Stimulated activated CD4-positive, alpha-beta T cell treated with anti-CD3 and anti-CD28 coated beads, Interleukin-1b, Interleukin-23, amount 100 ng/mL, for 1 hour (primary cell): ENCODE results near the gene IPO13.

Experiments
- DNase-seq, 2 donors: peaks; one replicate each; pipeline ENCODE4 v3.0.0-alpha.2; 2020; ENCODE audit warnings: low read depth in 2 of 2

The IPO13 gene

GRCh38 chr1:43951021-43951985 lies 4.6 kb downstream of the IPO13 start:
- DNase-seq: no peak

- no peak for DNase-seq
Observed at GRCh38 chr1:43952731-43953346, 6.1 kb downstream of the IPO13 start.

DNA sequence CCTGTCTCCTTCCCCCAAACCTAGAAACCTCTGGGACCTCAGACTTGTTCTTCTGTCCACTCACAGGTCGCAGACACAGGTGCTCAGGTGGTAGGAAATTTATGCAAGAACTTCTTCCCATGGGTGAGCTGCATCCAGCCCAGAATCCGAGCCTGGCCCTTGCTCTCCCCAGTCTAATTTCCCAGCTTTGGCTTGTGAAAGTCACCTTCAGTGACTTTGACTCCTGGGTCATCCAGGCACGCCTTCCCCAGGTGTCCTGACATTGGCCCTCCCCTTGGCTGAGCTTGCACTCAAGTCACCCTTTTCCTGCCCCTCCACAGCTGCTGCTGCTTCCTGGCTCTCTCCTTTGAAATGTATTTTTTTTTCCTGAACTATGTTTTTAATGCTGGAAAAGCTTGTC lies 6.6 kb downstream of the IPO13 start:
- no peak for DNase-seq

DNA sequence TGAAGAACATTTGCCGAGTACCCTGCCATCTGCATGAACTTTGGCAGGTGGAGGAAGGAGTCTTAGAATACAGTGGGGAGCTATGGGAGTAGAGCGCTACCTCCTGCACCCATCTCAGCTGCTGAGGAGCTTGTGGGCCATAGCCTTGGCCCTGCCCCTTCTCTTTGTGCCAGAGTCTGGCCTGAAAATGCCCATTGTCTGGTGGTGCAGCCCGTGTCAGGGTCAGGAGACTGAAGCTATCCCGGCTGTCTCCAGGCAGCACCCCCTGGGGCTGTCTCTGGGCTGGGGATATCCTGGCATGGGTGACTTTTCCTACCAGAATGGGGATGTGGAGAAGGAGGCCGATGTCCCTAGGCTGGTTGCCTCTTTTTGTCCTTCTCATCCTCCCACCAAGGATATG lies 7.3 kb downstream of the IPO13 start:
- DNase-seq: no peak

GRCh38 chr1:43956234-43956633 lies 9.5 kb downstream of the IPO13 start:
- no peak for DNase-seq

DNA sequence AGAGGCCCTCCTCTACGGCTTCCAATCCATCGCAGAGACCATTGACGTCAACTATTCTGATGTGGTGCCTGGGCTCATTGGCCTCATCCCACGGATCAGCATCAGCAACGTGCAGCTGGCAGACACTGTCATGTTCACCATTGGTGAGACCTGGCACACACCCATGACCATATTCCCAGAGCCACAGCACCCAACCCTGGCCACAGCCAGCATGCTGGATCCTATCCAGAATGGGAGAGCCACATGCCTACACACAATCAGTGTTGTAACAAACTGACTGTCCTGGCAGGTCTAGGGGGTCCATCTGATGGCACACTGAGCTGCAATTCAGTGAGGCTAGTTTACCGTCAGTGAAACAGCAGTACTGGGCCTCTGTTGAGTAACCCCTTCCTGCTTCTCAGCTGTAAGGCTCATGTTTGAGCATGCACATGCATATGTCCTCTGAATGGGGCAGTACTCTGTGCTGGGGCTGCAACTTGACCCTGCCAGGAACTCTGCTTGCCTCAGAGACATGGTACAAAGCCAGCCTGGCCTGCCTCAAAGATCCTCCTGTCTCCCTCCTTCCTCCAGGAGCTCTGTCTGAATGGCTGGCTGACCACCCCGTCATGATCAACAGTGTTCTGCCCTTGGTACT lies 10.8 kb downstream of the IPO13 start:
- no peak for DNase-seq

DNA sequence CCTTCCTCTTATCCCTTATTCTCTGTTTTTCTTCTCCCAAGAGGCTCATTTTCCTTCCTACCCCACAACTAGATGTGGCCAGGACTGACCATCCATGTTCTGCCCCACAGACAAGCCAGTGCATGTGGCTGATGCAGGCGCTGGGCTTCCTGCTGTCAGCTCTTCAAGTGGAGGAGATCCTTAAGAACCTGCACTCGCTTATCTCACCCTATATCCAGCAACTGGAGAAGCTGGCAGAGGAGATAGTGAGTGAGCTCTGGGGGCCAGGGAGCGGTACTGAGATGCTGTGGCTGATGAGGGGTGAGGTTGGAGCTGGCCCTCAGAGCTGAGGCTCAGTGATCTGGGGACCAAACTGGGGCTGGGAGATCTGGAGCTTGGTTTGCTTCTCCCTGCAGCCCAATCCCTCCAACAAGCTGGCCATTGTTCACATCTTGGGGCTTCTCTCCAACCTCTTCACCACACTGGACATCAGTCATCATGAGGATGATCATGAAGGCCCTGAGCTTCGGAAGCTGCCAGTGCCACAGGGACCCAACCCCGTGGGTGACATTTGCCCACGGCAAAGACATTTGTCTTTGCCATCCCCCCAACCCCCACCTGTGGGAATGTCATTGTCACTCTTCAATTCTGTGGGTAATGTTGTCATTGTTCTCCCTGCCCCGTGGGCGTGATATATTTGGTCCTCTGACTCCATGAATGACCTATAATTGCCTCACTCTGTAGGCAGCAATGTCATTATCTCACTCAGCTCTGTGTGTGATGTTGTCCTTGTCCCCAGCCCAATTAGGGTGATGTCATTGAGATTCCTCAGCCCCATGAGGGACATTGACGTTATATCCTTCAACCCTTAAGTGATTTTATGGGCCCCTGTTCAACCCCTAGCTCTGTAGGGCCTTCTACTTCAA lies 11.9 kb downstream of the IPO13 start:
- DNase-seq: no peak

- DNase-seq: no peak
Observed at GRCh38 chr1:43960798-43961197, 14.0 kb downstream of the IPO13 start.

GRCh38 chr1:43961692-43962091 lies 14.9 kb downstream of the IPO13 start:
- no peak for DNase-seq

- no peak for DNase-seq
Observed at GRCh38 chr1:43962324-43962723, 15.6 kb downstream of the IPO13 start.

DNA sequence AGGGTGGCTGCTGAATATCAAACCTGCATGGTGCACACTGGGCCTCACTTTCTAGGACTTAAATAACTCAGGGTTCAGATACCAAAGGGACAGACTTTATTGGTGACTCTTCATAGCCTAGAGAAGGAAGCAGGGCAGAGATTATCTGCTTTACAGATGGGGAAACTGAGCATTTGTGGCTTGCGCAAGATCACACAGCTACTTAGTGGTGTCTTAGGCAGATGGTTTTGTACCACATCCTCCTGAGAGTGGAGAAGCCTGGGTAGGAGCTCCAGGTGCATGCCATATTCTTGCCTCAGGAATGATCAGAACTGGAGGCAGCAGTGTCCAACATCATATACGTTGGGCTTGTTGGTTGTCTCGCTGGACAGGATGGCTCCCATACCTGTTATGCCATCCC lies 16.3 kb downstream of the IPO13 start:
- DNase-seq: no peak

DNA sequence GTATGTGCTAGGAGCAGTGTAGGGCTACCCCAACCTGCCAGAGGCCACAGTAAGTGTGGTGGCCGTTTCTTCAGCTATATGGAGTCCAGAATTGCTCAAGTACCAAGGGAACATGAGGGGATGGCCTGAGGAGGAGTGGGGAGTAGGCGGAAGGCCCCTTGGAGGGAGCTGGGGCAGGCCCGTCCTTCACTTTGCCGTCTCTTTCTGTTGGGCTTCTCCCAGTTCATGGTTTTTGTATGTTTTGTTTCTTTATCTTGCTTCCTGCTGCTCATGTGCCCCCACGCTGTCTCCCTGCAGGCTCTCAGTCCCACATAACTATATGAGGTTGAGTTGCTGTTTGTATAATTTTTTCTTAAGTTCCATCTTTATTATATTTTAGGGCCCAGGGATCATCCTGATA lies 17.1 kb downstream of the IPO13 start:
- DNase-seq: no peak

GRCh38 chr1:43965316-43965715 lies 18.6 kb downstream of the IPO13 start:
- DNase-seq: no peak

DNA sequence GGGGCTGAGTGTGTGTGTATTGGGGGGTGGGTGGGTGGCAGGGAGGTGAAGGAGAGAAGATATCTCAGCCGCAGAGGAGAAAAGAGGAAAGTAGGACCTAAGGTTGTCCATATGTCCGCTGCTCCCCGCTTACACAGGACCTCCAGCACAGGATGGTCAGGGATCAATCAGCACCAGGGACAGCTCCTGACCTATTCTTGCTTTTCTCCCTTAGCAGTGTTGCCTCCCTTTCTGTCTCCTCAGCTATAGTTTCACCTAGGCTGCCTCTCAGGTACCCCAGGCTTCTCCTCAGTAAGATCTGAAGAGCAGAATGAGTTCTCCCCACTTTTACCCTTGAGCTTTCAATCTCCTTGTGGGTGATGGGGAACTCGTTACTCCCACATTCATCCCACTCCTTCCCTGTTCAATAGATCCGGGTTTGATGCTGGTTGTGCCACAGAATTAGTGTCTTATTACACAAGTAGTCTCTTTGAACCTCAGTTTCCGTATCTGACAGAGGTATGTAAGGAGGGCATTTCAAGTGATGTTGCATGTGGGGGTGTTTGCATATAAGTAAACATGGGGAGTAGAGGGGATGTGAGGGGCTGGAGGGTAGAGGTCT lies 21.7 kb downstream of the IPO13 start:
- no peak for DNase-seq

DNA sequence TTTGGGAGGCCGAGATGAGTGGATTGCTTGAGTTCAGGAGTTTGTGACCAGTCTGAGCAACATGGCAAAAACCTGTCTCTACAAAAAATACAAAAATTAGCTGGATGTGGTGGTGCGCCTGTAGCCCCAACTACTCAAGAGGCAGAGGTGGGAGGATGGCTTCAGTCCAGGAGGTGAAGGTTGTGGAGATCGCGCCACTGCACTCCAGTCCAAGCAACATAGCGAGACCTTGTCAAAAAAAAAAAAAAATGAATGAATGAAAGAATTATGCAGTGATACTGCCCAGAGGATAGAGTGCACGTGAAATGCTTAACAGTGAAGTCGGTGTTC lies 22.6 kb downstream of the IPO13 start:
- no peak for DNase-seq

GRCh38 chr1:43969746-43970466 lies 23.2 kb downstream of the IPO13 start, which contains the start of gene DPH2:
Gene DPH2 (plus strand): TSS chr1:43970010. CDS start chr1:43970176, 166 bp downstream.
- DNase-seq: peak; percentile 82 to 88

DNA sequence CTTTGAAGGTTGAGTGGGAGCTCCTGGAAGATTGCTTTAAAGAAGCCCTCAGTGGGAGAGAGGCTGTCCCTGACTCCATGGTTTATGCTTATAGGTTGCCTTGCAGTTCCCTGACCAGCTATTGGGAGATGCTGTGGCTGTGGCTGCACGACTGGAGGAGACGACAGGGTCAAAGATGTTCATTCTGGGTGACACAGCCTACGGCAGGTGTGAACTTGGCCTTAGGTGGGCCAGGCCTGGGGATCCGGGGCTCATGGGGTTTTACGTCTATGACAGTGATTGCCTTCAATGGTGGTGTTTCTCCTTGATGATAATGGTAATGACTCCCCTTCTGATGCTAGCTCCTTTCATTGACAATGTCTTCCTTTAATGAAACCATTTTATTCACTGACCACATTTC lies 23.8 kb downstream of the IPO13 start:
- DNase-seq: no peak

- no peak for DNase-seq
Observed at GRCh38 chr1:43970911-43971310, 24.2 kb downstream of the IPO13 start.

- DNase-seq: no peak
Observed at GRCh38 chr1:43971336-43971980, 24.7 kb downstream of the IPO13 start.

DNA sequence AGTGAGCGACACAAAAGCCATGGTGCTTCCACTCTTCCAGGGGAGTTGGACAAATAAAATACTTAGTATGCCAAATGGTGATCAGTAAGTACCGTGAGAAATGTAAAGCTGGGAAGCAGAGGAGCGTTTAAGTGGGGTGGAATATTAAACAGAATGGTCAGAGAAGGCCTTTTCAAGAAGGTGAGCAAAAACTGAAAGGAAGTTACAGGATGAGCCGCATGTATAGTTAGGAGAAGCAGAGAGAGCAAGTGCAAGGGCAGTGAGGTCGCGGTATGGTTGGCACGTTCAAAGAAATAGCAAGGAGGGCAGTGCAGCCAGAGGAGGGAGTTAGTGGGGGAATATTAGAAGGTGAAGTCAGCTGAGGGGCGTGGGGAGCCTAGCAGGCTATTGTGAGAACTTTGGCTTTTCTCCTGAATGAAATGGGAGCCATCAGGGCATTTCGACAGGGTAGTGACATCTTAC lies 27.3 kb downstream of the IPO13 start:
- DNase-seq: no peak
